Ishikawa (cell line): ENCODE data around the gene TPRG1L.

Source experiments
- CEBPB ChIP-seq: IDR thresholded peaks from 2 replicates; pipeline ENCODE4 v1.6.1; 2012
- CREB1 ChIP-seq: IDR thresholded peaks from 2 replicates; pipeline ENCODE4 v1.6.1; 2012; ENCODE audit warnings: low read depth
- EGR1 ChIP-seq: IDR thresholded peaks from 2 replicates; pipeline ENCODE4 v1.6.1; 2012
- EP300 ChIP-seq: IDR thresholded peaks from 2 replicates; pipeline ENCODE4 v1.6.1; 2012; ENCODE audit warnings: borderline replicate concordance
- FOXM1 ChIP-seq: IDR thresholded peaks from 2 replicates; pipeline ENCODE4 v1.6.1; 2012; ENCODE audit warnings: low read depth, borderline replicate concordance
- MAX ChIP-seq: IDR thresholded peaks from 2 replicates; pipeline ENCODE4 v1.6.1; 2012
- NFIC ChIP-seq: IDR thresholded peaks from 2 replicates; pipeline ENCODE4 v1.6.1; 2012
- RAD21 ChIP-seq: IDR thresholded peaks from 2 replicates; pipeline ENCODE4 v1.6.1; 2012; ENCODE audit warnings: low read depth
- REST ChIP-seq: IDR thresholded peaks from 2 replicates; pipeline ENCODE4 v1.6.1; 2012; ENCODE audit warnings: low read depth, mild to moderate bottlenecking
- TAF1 ChIP-seq: IDR thresholded peaks from 2 replicates; pipeline ENCODE4 v1.6.1; 2012; ENCODE audit warnings: low read depth, mild to moderate bottlenecking
- TCF12 ChIP-seq: IDR thresholded peaks from 2 replicates; pipeline ENCODE4 v1.6.1; 2012; ENCODE audit warnings: low read depth
- TEAD4 ChIP-seq: IDR thresholded peaks from 2 replicates; pipeline ENCODE4 v1.6.1; 2012
- USF1 ChIP-seq: IDR thresholded peaks from 2 replicates; pipeline ENCODE4 v1.6.1; 2012
- YY1 ChIP-seq: IDR thresholded peaks from 2 replicates; pipeline ENCODE4 v1.6.1; 2012; ENCODE audit warnings: low read depth

- TF ChIP-seq EP300, result no peak
- TF ChIP-seq CREB1, result no peak
- TF ChIP-seq TEAD4, result no peak
- TF ChIP-seq TAF1, result no peak
- no peak for TF ChIP-seq YY1
- no peak for TF ChIP-seq EGR1
- TF ChIP-seq MAX, result no peak
- TF ChIP-seq NFIC, result no peak
- no peak for TF ChIP-seq RAD21
- no peak for TF ChIP-seq CEBPB
- TF ChIP-seq REST, result no peak
- no peak for TF ChIP-seq USF1
- TF ChIP-seq FOXM1, result no peak
- no peak for TF ChIP-seq TCF12
These were observed 9.4 kb downstream of the TPRG1L start for GRCh38 chr1:3634059-3634800.
